SK-N-MC (cell line): ENCODE measurements around the gene GOLGA6A.

Experiments
- EZH2 ChIP-seq: fragments of 200-600 bp; sonication (generic); IDR thresholded peaks from one replicate; pipeline ENCODE4 v1.6.1; 2017; ENCODE audit warnings: antibody characterized with exemption
- POLR2AphosphoS5 ChIP-seq: IDR thresholded peaks from 2 replicates; pipeline ENCODE4 v1.6.1; 2012; ENCODE audit warnings: mild to moderate bottlenecking, low read depth, low read length, borderline replicate concordance

GRCh38 chr15:74022706-74023470 is 59.5 kb downstream of the GOLGA6A start:
- TF ChIP-seq EZH2 (no peak), POLR2AphosphoS5 (no peak)
